GM12878 (cell line): ENCODE data around the gene DENND1A. TPM values are rescaled to one million over a fixed set of nuclear protein-coding genes. Genes with fewer than 3 reads are reported as not detected.

ENCODE experiments used
- ATAC-seq: fragments of 200-7000 bp; cut with Tn5 transposase; 3 replicates; pipeline ENCODE4 v1.9.1; 2020; ENCODE audit warnings: mild to moderate bottlenecking, moderate library complexity
- BruUV-seq: library from RNA; stranded (reverse); fragments of 400-500 nt; replicated peaks from 2 replicates; lab custom pipeline; 2021; lab: Mats Ljungman, UMichigan
- CTCF ChIA-PET: fragments of 300-600 bp; sonication (Branson Sonifier 250); formaldehyde crosslinking; extraction: SDS; loops from one replicate; lab custom pipeline; 2021; ENCODE audit warnings: inconsistent platforms; lab: Yijun Ruan, JAX
- POLR2A ChIA-PET: fragments of 350-600 bp; formaldehyde crosslinking; extraction: SDS; loops from one replicate; lab custom pipeline; 2021; ENCODE audit warnings: inconsistent platforms; lab: Charles Lee
- RAD21 ChIA-PET: fragments of 300-600 bp; sonication (Branson Sonifier 250); formaldehyde crosslinking; loops from one replicate; lab custom pipeline; 2023; ENCODE audit warnings: antibody characterized with exemption; ENCODE audit not compliant: unreplicated experiment; lab: Charles Lee
- SMC1A ChIA-PET: fragments of 300-600 bp; sonication (Branson Sonifier 250); formaldehyde crosslinking; loops from one replicate; lab custom pipeline; 2023; ENCODE audit not compliant: unreplicated experiment, uncharacterized antibody; lab: Charles Lee
- DNase-seq: peaks from one replicate; pipeline ENCODE4 v3.0.0-alpha.2; 2011; ENCODE audit warnings: low read depth, low spot score
- FAIRE-seq: peaks from 3 replicates; lab custom pipeline; 2011; peaks lifted over from hg19 to GRCh38; lab: Jason Lieb, UNC
- H2AFZ ChIP-seq: 2 replicates; pipeline ENCODE4 v1.6.0; 2011; ENCODE audit warnings: low read depth, low read length, control low read depth; ENCODE audit not compliant: control insufficient read depth
- H3K27ac ChIP-seq: 2 replicates; pipeline ENCODE4 v1.5.1; 2011; ENCODE audit warnings: control low read depth; ENCODE audit not compliant: control insufficient read depth, insufficient read depth
- H3K27me3 ChIP-seq, 2 experiments: replicated peaks in 1 of 2; 2 replicates each; pipeline versions ENCODE4 v1.6.0 to v1.6.1; 2011; ENCODE audit warnings: low read length in 1 of 2; ENCODE audit not compliant: control insufficient read depth in 2 of 2, insufficient read depth in 2 of 2
- H3K36me3 ChIP-seq, 2 experiments: 2 replicates each; pipeline ENCODE4 v1.5.1; 2011; ENCODE audit warnings: low read length in 1 of 2; ENCODE audit not compliant: control insufficient read depth in 2 of 2, insufficient read depth in 2 of 2
- H3K4me1 ChIP-seq: 2 replicates; pipeline ENCODE4 v1.6.1; 2011; ENCODE audit warnings: mild to moderate bottlenecking, low read length, moderate library complexity, mixed read lengths; ENCODE audit not compliant: control insufficient read depth, insufficient read depth
- H3K4me2 ChIP-seq: 2 replicates; pipeline ENCODE4 v1.6.0; 2011; ENCODE audit warnings: control low read depth; ENCODE audit not compliant: control insufficient read depth, insufficient read depth
- H3K4me3 ChIP-seq: fragments of 200-600 bp; sonication (generic); 2 replicates; pipeline ENCODE4 v1.5.1; 2016
- H3K79me2 ChIP-seq: 2 replicates; pipeline ENCODE4 v1.6.0; 2011; ENCODE audit warnings: low read length; ENCODE audit not compliant: control insufficient read depth, insufficient read depth
- H3K9ac ChIP-seq: 2 replicates; pipeline ENCODE4 v1.8.0; 2011; ENCODE audit warnings: low read length, control low read depth, mixed read lengths; ENCODE audit not compliant: control insufficient read depth, insufficient read depth
- H3K9me3 ChIP-seq: replicated peaks from 3 replicates; pipeline ENCODE4 v1.5.1; 2011; ENCODE audit warnings: mild to moderate bottlenecking, low read length; ENCODE audit not compliant: control insufficient read depth, insufficient read depth
- H4K20me1 ChIP-seq: 2 replicates; pipeline ENCODE4 v1.6.0; 2011; ENCODE audit not compliant: control insufficient read depth, insufficient read depth
- BCL11A ChIP-seq: IDR thresholded peaks from 2 replicates; pipeline ENCODE4 v1.6.1; 2011; ENCODE audit warnings: low read depth, low read length
- PAX8 ChIP-seq: fragments of 450-650 bp; IDR thresholded peaks from 2 replicates; pipeline ENCODE4 v1.6.1; 2017; ENCODE audit warnings: mild to moderate bottlenecking, moderate library complexity
- POLR2A ChIP-seq: IDR thresholded peaks from 2 replicates; pipeline ENCODE4 v1.6.1; 2011; ENCODE audit warnings: low read depth, mild to moderate bottlenecking, low read length
- TCF12 ChIP-seq: IDR thresholded peaks from 2 replicates; pipeline ENCODE4 v1.6.1; 2011; ENCODE audit warnings: low read depth, mild to moderate bottlenecking, low read length
- WGBS: methylation state at CpG from one replicate; pipeline ENCODE4 v1.1.6; 2016; ENCODE audit warnings: low lambda C conversion rate; ENCODE audit not compliant: insufficient replicate concordance, insufficient coverage; ENCODE audit errors: missing lambda C conversion rate; 5-methylcytosine and 5-hydroxymethylcytosine counted together
- in situ Hi-C: fragments of 300-500 bp; cut with MboI; formaldehyde crosslinking; loops from 9 replicates; pipeline ENCODE4 v1.14.3; 2018; ENCODE audit warnings: mixed read lengths
- intact Hi-C: fragments of 100-400 bp; cut with micrococcal nuclease; formaldehyde crosslinking; loops from one replicate; pipeline ENCODE4 v1.14.2; 2022; ENCODE audit not compliant: unreplicated experiment
- polyA plus RNA-seq, 11 experiments: library from polyadenylated mRNA; depleted of rRNA in 4 of 11; unstranded in 6 of 11; stranded (reverse) in 5 of 11; fragments of >200 nt; fragmentation: Nextera tagmentation in 4 of 11; fragmentation: Illumina TruSeq in 1 of 11; extraction: Ambion mirVana in 4 of 11; extraction: Trizol in 1 of 11; gene quantifications; 1 replicate in 1 of 11; 2 replicates in 10 of 11; pipeline versions ENCODE4 v1.2.1 to v1.2.3, GENCODE V29; 2011 to 2016; ENCODE audit warnings: inconsistent platforms in 2 of 11, missing spikeins in 2 of 11, low read depth in 1 of 11
- total RNA-seq, 4 experiments: library from RNA; depleted of rRNA in 3 of 4; stranded (reverse); fragments of >200 nt in 3 of 4; fragmentation: Illumina TruSeq in 1 of 4; extraction: Trizol in 1 of 4; gene quantifications; 2 replicates each; pipeline versions ENCODE4 v1.2.1 to v1.2.3, GENCODE V29; 2013 to 2021

Gene DENND1A
- total and polyA plus RNA-seq, 10 of the 15 experiments (the other 5 are each of a cell fraction or from before 2014, with no cell fraction given) = 14.1 to 48.6 (median 35.2) TPM

GRCh38 chr9:123394291-123395235 lies 535.4 kb downstream of the DENND1A start:
- DNase-seq (no peak), ATAC-seq (no peak), FAIRE-seq (no peak)
- H3K4me3 ChIP-seq = no peak overlapping the region
- in situ Hi-C loops (no loop called here), intact Hi-C loops (no loop called here)
- no peaks in the 10 kb centered on the region for H3K36me3 ChIP-seq
- H3K9ac ChIP-seq = no peak overlapping the region
- H3K27ac ChIP-seq = no peak overlapping the region
- SMC1A ChIA-PET = no interaction called here
- H2AFZ ChIP-seq = no peak overlapping the region
- peaks cover 2% of the 10 kb centered on the region; the same call in 1 of the 2 replicates for H4K20me1 ChIP-seq
- H3K79me2 ChIP-seq = no peaks in the 10 kb centered on the region
- TF ChIP-seq POLR2A = peak; percentile 37; the same call in 1 of the 2 replicates
- TF ChIP-seq BCL11A = no peak
- no peaks in the 10 kb centered on the region for H3K27me3 ChIP-seq
- 71% methylated on average over 16 of the region's 16 CpGs for WGBS
- CTCF ChIA-PET = interaction anchor here (1.8 kb wide), 1 partner anchor 41 kb away, joined by 7 read pairs; no protein-coding TSS in a partner anchor
- no peaks in the 10 kb centered on the region for H3K9me3 ChIP-seq
- RAD21 ChIA-PET = no interaction called here
- no peak overlapping the region for H3K4me2 ChIP-seq
- H3K4me1 ChIP-seq = no peaks in the 10 kb centered on the region
- POLR2A ChIA-PET = no interaction called here
- BruUV-seq = no TSS peak

GRCh38 chr9:123392802-123393201 lies 537.1 kb downstream of the DENND1A start:
- H3K9ac ChIP-seq = no peak overlapping the region
- no peaks in the 10 kb centered on the region for H3K9me3 ChIP-seq
- RAD21 ChIA-PET = no interaction called here
- SMC1A ChIA-PET = no interaction called here
- no peak overlapping the region for H3K27ac ChIP-seq
- 77% methylated on average over 4 of the region's 4 CpGs for WGBS
- H3K79me2 ChIP-seq = no peaks in the 10 kb centered on the region
- CTCF ChIA-PET = interaction anchor here (1.2 kb wide), 1 partner anchor 8 kb away, joined by 3 read pairs; no protein-coding TSS in a partner anchor
- H3K27me3 ChIP-seq = no peaks in the 10 kb centered on the region
- no peak overlapping the region for H2AFZ ChIP-seq
- no peaks in the 10 kb centered on the region for H3K4me1 ChIP-seq
- POLR2A ChIA-PET = no interaction called here
- no peak for DNase-seq
- H3K4me2 ChIP-seq = no peak overlapping the region
- ATAC-seq = no peak
- no peak overlapping the region for H3K4me3 ChIP-seq
- FAIRE-seq = no peak
- BruUV-seq = no TSS peak
- TF ChIP-seq PAX8 = no peak
- no peak for TF ChIP-seq TCF12
- intact Hi-C loops (no loop called here), in situ Hi-C loops (no loop called here)
- H4K20me1 ChIP-seq = no peaks in the 10 kb centered on the region
- H3K36me3 ChIP-seq = no peaks in the 10 kb centered on the region
